Measurements from ENCODE around the gene SNX19. TPM values are rescaled to one million over a fixed set of nuclear protein-coding genes. Genes with fewer than 3 reads are reported as not detected.
"Not testable (repeated sequence)": the region's sequence is repeated elsewhere in the genome, so short reads cannot be mapped to it uniquely, and the experiment has no call there.

SNX19 gene
- polyA plus RNA-seq (2012; ENCODE audit: insufficient read depth, insufficient read length), result 25.6 TPM

- H3K4me3 ChIP-seq (ENCODE audit: low read length), result peak within 1 kb of the TSS; percentile 90
- DNase-seq (ENCODE audit: low read depth, low spot score), result peak; percentile 79
Observed at GRCh38 chr11:130916238-130916855, at the start of gene SNX19. SNX19 (minus strand) TSS chr11:130916479; CDS start chr11:130915939, 540 bp downstream.

- DNase-seq (ENCODE audit: low read depth, low spot score), result no peak
Observed at GRCh38 chr11:130964058-130964792, 47.9 kb upstream of the SNX19 start.

GRCh38 chr11:130947889-130948288, 31.6 kb upstream of the SNX19 start:
- no peak for DNase-seq (ENCODE audit: low read depth, low spot score)
- no peak overlapping the region for H3K4me3 ChIP-seq (ENCODE audit: low read length)

More at GRCh38 chr11:130964058-130964792, 47.9 kb upstream of the SNX19 start:
- H3K4me3 ChIP-seq (ENCODE audit: low read length), result no peak overlapping the region

GRCh38 chr11:130947481-130947880, 31.2 kb upstream of the SNX19 start:
- no peak for DNase-seq (ENCODE audit: low read depth, low spot score)
- H3K4me3 ChIP-seq (ENCODE audit: low read length), result no peak overlapping the region

GRCh38 chr11:130947058-130947457, 30.8 kb upstream of the SNX19 start:
- no peak for DNase-seq (ENCODE audit: low read depth, low spot score)
- H3K4me3 ChIP-seq (ENCODE audit: low read length), result no peak overlapping the region

- H3K4me3 ChIP-seq (ENCODE audit: low read length), result no peak overlapping the region
- DNase-seq (ENCODE audit: low read depth, low spot score), result no peak
Observed at GRCh38 chr11:130945896-130946295, 29.6 kb upstream of the SNX19 start.

GRCh38 chr11:130940706-130941105, 24.4 kb upstream of the SNX19 start:
- DNase-seq (ENCODE audit: low read depth, low spot score), result no peak

GRCh38 chr11:130937051-130937450, 20.8 kb upstream of the SNX19 start:
- DNase-seq (ENCODE audit: low read depth, low spot score), result no peak

More at GRCh38 chr11:130940706-130941105, 24.4 kb upstream of the SNX19 start:
- no peak overlapping the region for H3K4me3 ChIP-seq (ENCODE audit: low read length)

GRCh38 chr11:130932086-130932712, 15.9 kb upstream of the SNX19 start:
- H3K4me3 ChIP-seq (ENCODE audit: low read length), result no peak overlapping the region
- no peak for DNase-seq (ENCODE audit: low read depth, low spot score)

More at GRCh38 chr11:130937051-130937450, 20.8 kb upstream of the SNX19 start:
- H3K4me3 ChIP-seq (ENCODE audit: low read length), result no peak overlapping the region

GRCh38 chr11:130924750-130925149, 8.5 kb upstream of the SNX19 start:
- no peak for DNase-seq (ENCODE audit: low read depth, low spot score)

GRCh38 chr11:130920612-130921011, 4.3 kb upstream of the SNX19 start:
- not testable (repeated sequence) for DNase-seq (ENCODE audit: low read depth, low spot score)

More at GRCh38 chr11:130924750-130925149, 8.5 kb upstream of the SNX19 start:
- no peak overlapping the region for H3K4me3 ChIP-seq (ENCODE audit: low read length)

GRCh38 chr11:130918081-130918480, 1.8 kb upstream of the SNX19 start:
- DNase-seq (ENCODE audit: low read depth, low spot score), result no peak
- no peak overlapping the region for H3K4me3 ChIP-seq (ENCODE audit: low read length)

More at GRCh38 chr11:130920612-130921011, 4.3 kb upstream of the SNX19 start:
- H3K4me3 ChIP-seq (ENCODE audit: low read length), result not testable (repeated sequence)

- H3K4me3 ChIP-seq (ENCODE audit: low read length), result peak overlapping the region; percentile 53
- no peak for DNase-seq (ENCODE audit: low read depth, low spot score)
Observed at GRCh38 chr11:130916910-130917309, 631 bp upstream of the SNX19 start.

- no peak for DNase-seq (ENCODE audit: low read depth, low spot score)
- H3K4me3 ChIP-seq (ENCODE audit: low read length), result peak overlapping the region; percentile 90
Observed at GRCh38 chr11:130915603-130916237, 559 bp downstream of the SNX19 start.

- H3K4me3 ChIP-seq (ENCODE audit: low read length), result no peak overlapping the region
Observed at GRCh38 chr11:130913268-130913667, 3.0 kb downstream of the SNX19 start.

GRCh38 chr11:130912552-130912951, 3.7 kb downstream of the SNX19 start:
- H3K4me3 ChIP-seq (ENCODE audit: low read length), result no peak overlapping the region
- DNase-seq (ENCODE audit: low read depth, low spot score), result no peak

More at GRCh38 chr11:130913268-130913667, 3.0 kb downstream of the SNX19 start:
- DNase-seq (ENCODE audit: low read depth, low spot score), result no peak

- H3K4me3 ChIP-seq (ENCODE audit: low read length), result no peak overlapping the region
- DNase-seq (ENCODE audit: low read depth, low spot score), result no peak
Observed at GRCh38 chr11:130911306-130911705, 5.0 kb downstream of the SNX19 start.

- H3K4me3 ChIP-seq (ENCODE audit: low read length), result no peak overlapping the region
- no peak for DNase-seq (ENCODE audit: low read depth, low spot score)
Observed at GRCh38 chr11:130909650-130910049, 6.6 kb downstream of the SNX19 start.

Measured in Jurkat, Clone E6-1 (cell line).